HEK293T (cell line): ENCODE results near the gene GSAP.

ENCODE experiments used
- CTCF ChIA-PET: fragments of 350-600 bp; formaldehyde crosslinking; extraction: SDS; loops from one replicate; lab custom pipeline; 2021; ENCODE audit warnings: antibody characterized with exemption, inconsistent platforms; lab: Yijun Ruan, JAX
- POLR2A ChIA-PET: fragments of 350-600 bp; formaldehyde crosslinking; extraction: SDS; loops from one replicate; lab custom pipeline; 2020; ENCODE audit warnings: antibody characterized with exemption, inconsistent platforms; lab: Yijun Ruan, JAX
- DNase-seq: peaks from one replicate; pipeline ENCODE4 v3.0.0; 2012; ENCODE audit warnings: mixed read lengths; ENCODE audit errors: extremely low spot score
- ARNT ChIP-seq: fragments of 450-650 bp; IDR thresholded peaks from 2 replicates; pipeline ENCODE4 v1.6.1; 2017; ENCODE audit warnings: mild to moderate bottlenecking
- BHLHE40 ChIP-seq: fragments of 450-650 bp; IDR thresholded peaks from 2 replicates; pipeline ENCODE4 v1.6.1; 2016; ENCODE audit warnings: mild to moderate bottlenecking, moderate library complexity, borderline replicate concordance
- CTBP1 ChIP-seq: fragments of 450-650 bp; IDR thresholded peaks from 2 replicates; pipeline ENCODE4 v1.6.1; 2016; ENCODE audit warnings: borderline replicate concordance
- ELF4 ChIP-seq: fragments of 450-650 bp; IDR thresholded peaks from 2 replicates; pipeline ENCODE4 v1.6.1; 2017; ENCODE audit warnings: antibody characterized with exemption
- FOXA1 ChIP-seq: fragments of 450-650 bp; IDR thresholded peaks from 2 replicates; pipeline ENCODE4 v1.6.1; 2016; ENCODE audit warnings: mild to moderate bottlenecking
- FOXK2 ChIP-seq: fragments of 450-650 bp; IDR thresholded peaks from 2 replicates; pipeline ENCODE4 v1.6.1; 2016; ENCODE audit warnings: mild to moderate bottlenecking
- FOXM1 ChIP-seq: fragments of 450-650 bp; IDR thresholded peaks from 2 replicates; pipeline ENCODE4 v1.6.1; 2017; ENCODE audit warnings: mild to moderate bottlenecking, borderline replicate concordance
- HDGF ChIP-seq: fragments of 450-650 bp; IDR thresholded peaks from 2 replicates; pipeline ENCODE4 v1.6.1; 2017; ENCODE audit warnings: antibody characterized with exemption, borderline replicate concordance
- L3MBTL2 ChIP-seq: fragments of 450-650 bp; conservative IDR thresholded peaks from 2 replicates; pipeline ENCODE4 v1.6.1; 2016; ENCODE audit warnings: mild to moderate bottlenecking
- LEF1 ChIP-seq: fragments of 450-650 bp; IDR thresholded peaks from 2 replicates; pipeline ENCODE4 v1.6.1; 2017; ENCODE audit warnings: mild to moderate bottlenecking, borderline replicate concordance
- NFRKB ChIP-seq: fragments of 450-650 bp; IDR thresholded peaks from 2 replicates; pipeline ENCODE4 v1.6.1; 2016; ENCODE audit warnings: mild to moderate bottlenecking, moderate library complexity
- SP1 ChIP-seq: fragments of 450-650 bp; IDR thresholded peaks from 2 replicates; pipeline ENCODE4 v1.6.1; 2017
- SUZ12 ChIP-seq: fragments of 450-650 bp; IDR thresholded peaks from 2 replicates; pipeline ENCODE4 v1.6.1; 2016; ENCODE audit warnings: mild to moderate bottlenecking
- TARDBP ChIP-seq: fragments of 450-650 bp; IDR thresholded peaks from 2 replicates; pipeline ENCODE4 v1.6.1; 2016
- ZNF384 ChIP-seq: fragments of 450-650 bp; IDR thresholded peaks from 2 replicates; pipeline ENCODE4 v1.6.1; 2016
- TF ChIP-seq, protein P1 (sequence below): fragments of 450-650 bp; IDR thresholded peaks from 2 replicates; pipeline ENCODE4 v1.6.1; 2016

GSAP gene

DNA sequence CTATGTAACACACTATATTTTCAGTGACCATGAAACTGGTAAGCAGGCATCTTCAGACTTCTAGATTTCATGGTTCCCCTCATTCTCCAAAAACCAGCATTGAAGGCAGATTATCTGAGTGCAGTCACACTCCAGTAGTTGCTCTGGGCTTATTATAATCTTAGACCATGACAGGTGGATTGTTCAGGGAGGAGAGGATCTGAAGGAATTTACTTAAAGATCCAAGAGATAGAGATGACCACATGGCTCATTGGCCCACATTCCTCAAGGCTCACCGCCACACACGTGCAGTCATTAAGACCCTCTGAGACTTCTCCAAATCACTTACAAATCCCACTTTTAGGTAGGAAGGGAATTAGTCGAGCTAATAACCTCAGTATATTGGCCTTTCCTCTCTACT, 55.2 kb downstream of the GSAP start:
- DNase-seq: no peak
- TF ChIP-seq FOXK2: no peak
- TF ChIP-seq, protein P1, sequence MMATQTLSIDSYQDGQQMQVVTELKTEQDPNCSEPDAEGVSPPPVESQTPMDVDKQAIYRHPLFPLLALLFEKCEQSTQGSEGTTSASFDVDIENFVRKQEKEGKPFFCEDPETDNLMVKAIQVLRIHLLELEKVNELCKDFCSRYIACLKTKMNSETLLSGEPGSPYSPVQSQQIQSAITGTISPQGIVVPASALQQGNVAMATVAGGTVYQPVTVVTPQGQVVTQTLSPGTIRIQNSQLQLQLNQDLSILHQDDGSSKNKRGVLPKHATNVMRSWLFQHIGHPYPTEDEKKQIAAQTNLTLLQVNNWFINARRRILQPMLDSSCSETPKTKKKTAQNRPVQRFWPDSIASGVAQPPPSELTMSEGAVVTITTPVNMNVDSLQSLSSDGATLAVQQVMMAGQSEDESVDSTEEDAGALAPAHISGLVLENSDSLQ: no peak
- TF ChIP-seq LEF1: no peak
- no peak for TF ChIP-seq CTBP1
- TF ChIP-seq FOXM1: no peak
- no peak for TF ChIP-seq TARDBP
- TF ChIP-seq NFRKB: no peak
- no peak for TF ChIP-seq FOXA1
- no peak for TF ChIP-seq HDGF
- TF ChIP-seq ARNT: no peak
- no peak for TF ChIP-seq BHLHE40
- TF ChIP-seq L3MBTL2: no peak
- no peak for TF ChIP-seq ELF4
- ChIA-PET CTCF (no interaction called here), POLR2A (no interaction called here)

DNA sequence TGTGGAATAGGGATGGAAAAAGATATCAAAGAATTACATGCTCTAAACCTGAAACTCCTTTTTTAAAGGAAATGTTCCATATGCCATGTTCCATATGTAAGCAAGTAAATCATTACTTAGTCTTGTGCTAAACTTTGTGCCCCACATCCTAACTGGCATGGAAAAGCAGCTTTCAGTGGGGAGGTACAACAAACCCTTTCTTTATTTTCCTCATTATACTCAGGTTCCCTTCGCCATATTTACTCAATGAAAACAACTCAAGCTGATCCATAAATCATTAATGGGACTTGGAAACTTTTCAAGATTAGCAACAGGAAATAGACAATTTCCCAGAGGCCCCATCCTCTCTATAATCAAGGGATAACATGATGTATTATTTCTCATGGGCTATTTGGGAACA, 56.0 kb downstream of the GSAP start:
- TF ChIP-seq ARNT (no peak), FOXA1 (no peak), L3MBTL2 (no peak), HDGF (no peak), LEF1 (no peak), SP1 (no peak), FOXK2 (no peak), ZNF384 (no peak), ELF4 (no peak)
- TF ChIP-seq, protein P1: no peak
- DNase-seq: no peak
- ChIA-PET POLR2A (no interaction called here), CTCF (no interaction called here)

DNA sequence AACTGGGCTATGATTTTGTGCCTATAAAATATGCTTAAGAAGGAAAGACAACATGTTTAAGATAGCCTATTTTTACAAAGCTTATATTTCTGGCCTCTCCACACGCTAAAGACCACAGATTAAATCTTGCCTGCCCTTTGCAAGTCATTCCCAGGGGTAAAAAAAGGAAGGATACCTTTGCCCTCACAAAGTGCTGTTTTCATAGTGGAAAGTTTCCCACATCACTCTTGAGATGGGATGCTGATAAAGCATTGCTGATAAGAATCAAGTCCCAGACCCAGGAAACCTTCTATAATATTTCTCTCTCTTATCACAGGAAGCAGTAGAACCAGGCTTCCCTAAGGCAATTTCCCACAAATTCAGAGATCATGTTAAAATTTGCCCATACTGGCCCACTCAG, 56.5 kb downstream of the GSAP start:
- CTCF ChIA-PET: interaction anchor here (0.6 kb wide), 1 partner anchor 198 kb away, joined by 3 read pairs; no protein-coding TSS in a partner anchor
- POLR2A ChIA-PET: no interaction called here
- TF ChIP-seq FOXA1: no peak
- no peak for TF ChIP-seq FOXM1
- TF ChIP-seq ELF4: no peak
- no peak for DNase-seq

DNA sequence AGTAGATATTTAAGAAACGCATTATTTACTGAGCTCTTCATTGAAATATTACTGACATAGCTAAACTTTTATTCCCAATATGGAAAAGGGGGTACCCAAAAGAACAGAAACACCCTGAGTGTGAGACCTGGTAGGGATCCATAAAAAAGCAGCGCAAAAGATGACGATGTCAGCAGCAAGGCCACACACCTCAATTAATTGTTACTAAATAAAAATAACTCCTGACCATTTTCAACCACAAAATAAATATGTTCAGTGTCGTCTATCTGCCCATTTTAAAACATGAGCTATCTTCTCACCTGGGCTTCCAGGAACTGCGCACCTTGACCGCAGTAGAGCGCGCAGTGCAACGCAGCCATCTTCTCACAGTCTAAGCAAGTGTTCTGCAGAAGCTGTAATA, 61.2 kb downstream of the GSAP start:
- no peak for DNase-seq
- POLR2A ChIA-PET: no interaction called here
- CTCF ChIA-PET: no interaction called here
- TF ChIP-seq ZNF384: no peak
- TF ChIP-seq ELF4: no peak
- no peak for TF ChIP-seq ARNT
- no peak for TF ChIP-seq CTBP1
- no peak for TF ChIP-seq NFRKB
- no peak for TF ChIP-seq L3MBTL2
- no peak for TF ChIP-seq HDGF
- TF ChIP-seq TARDBP: no peak
- TF ChIP-seq SP1: no peak
- TF ChIP-seq, protein P1: no peak
- no peak for TF ChIP-seq FOXK2
- no peak for TF ChIP-seq FOXA1
- TF ChIP-seq SUZ12: no peak
- no peak for TF ChIP-seq LEF1
- TF ChIP-seq BHLHE40: no peak
- no peak for TF ChIP-seq FOXM1

DNA sequence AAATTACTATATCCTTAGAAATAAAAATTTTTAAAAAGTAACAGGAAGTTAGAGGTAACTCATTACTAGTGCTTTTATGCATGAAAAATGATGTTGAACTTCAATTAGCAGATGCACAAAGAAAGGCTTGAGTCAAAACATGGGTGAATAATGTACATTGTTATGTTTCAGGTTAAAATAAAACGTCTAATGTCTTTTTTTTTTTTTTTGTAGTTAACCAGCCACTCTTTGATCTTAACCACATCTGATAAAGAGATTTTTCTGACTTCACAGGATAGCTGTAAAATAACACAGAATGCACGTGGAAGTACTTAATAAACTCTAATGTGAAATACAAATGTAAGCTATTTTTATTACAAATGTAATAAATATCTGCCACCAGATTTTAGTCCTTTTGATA, 61.7 kb downstream of the GSAP start:
- no peak for DNase-seq
- TF ChIP-seq SUZ12: no peak
- TF ChIP-seq LEF1: no peak
- TF ChIP-seq, protein P1: no peak
- no peak for TF ChIP-seq ELF4
- TF ChIP-seq ZNF384: no peak
- no peak for TF ChIP-seq NFRKB
- no peak for TF ChIP-seq SP1
- TF ChIP-seq FOXA1: no peak
- TF ChIP-seq FOXK2: no peak
- TF ChIP-seq L3MBTL2: no peak
- TF ChIP-seq ARNT: no peak
- no peak for TF ChIP-seq CTBP1
- no peak for TF ChIP-seq TARDBP
- no peak for TF ChIP-seq BHLHE40
- no peak for TF ChIP-seq HDGF
- no peak for TF ChIP-seq FOXM1
- ChIA-PET POLR2A (no interaction called here), CTCF (no interaction called here)

DNA sequence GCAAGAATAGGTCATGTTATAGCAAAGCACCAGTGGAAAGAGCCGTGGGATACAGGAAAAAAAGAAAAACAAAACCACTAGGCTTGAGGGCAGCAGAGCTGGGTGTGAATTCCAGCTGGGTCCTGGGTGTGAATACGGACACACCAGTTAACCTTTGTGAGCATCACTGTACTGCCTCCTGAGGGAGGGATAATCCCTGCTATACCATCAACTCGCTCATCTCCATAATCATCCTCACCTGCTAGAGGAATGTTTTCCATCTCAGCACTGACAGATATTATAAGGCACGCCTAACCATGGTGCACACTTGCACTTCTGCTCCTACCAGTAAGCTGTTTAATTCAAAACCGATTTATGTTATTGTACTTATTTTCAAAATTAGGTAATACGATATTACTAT, 62.2 kb downstream of the GSAP start:
- ChIA-PET CTCF (interaction anchor here (0.6 kb wide), 1 partner anchor 18 kb away, joined by 3 read pairs; no protein-coding TSS in a partner anchor), POLR2A (no interaction called here)
- TF ChIP-seq FOXM1: no peak
- no peak for DNase-seq

DNA sequence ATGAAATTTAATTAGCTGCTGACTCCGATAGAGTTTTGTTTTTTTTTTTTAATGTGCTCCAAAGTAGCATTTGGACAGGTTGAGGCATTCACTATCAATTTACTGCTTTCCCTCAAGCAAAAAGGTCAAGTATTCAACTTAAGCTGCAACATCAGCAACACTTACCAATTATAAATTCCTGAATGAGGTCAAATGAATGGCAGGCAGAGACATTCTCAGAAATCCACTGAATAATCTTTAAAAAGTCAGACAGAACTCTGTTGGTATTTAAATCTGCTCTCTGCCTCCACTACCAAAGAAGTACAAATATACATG, 62.8 kb downstream of the GSAP start:
- ChIA-PET CTCF (interaction anchor here (0.6 kb wide), 1 partner anchor 18 kb away, joined by 3 read pairs; no protein-coding TSS in a partner anchor), POLR2A (no interaction called here)
- TF ChIP-seq L3MBTL2 (no peak), ELF4 (no peak), BHLHE40 (no peak), SUZ12 (no peak), HDGF (no peak), ARNT (no peak), ZNF384 (no peak), CTBP1 (no peak), FOXK2 (no peak), SP1 (no peak), FOXM1 (no peak), LEF1 (no peak)
- TF ChIP-seq, protein P1: no peak
- no peak for DNase-seq
